ENCODE data around the gene IFI35. TPM values are rescaled to one million over a fixed set of nuclear protein-coding genes. Genes with fewer than 3 reads are reported as not detected.
"Not testable (repeated sequence)": the region's sequence is repeated elsewhere in the genome, so short reads cannot be mapped to it uniquely, and the experiment has no call there.

Gene IFI35
- total RNA-seq = 100 to 1,000 TPM; 125 to 175 TPM

DNA sequence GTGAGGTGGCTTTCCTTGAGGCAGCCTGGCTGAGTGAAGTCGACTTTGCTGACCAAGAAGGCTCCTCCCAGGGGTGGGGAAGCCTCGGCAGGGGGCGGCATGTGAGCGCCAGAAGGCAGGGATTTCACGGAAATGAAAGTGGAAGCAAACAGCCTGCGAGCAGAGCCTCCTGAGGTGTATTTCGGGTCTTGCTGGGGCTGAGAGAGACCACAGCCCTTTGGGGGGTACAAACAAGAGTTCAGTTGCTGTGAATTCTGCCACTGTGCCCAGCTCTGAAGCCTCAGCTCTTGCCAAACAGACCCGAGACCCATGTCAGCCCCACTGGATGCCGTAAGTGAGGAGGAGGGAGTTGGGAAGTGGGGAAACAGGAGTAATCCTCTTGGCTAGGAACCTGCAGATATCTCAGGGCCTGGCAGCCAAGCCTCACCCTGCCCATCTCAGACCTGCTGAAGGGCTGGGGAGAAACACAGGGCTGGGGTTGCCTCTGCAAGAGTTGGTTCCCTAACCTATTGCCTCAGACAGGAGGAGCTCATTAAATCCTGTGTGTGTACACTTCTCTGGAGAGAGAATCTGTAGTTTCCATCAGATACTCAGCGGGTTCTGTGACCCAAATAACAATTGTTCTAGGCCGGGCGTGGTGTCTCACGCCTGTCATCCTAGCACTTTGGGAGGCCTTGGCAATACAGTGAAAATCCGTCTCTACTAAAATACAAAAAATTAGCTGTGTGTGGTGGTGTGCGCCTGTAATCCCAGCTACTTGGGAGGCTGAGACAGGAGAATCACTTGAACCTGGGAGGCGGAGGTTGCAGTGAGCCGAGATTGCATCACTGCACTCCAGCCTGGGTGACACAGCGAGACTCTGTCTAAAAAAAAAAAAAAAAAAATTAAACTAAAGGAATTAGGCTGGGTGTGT, at the start of gene IFI35:
Gene IFI35 (plus strand): TSS at position 146 of the 913 bp plus-strand sequence. CDS start 164 bp downstream, at position 310.
- Mint-ChIP-seq H3K27me3 (no peaks in the 10 kb centered on the region), H3K27ac (peak within 1 kb of the TSS; percentile 100), H3K36me3 (peaks cover 43% of the 10 kb centered on the region), H3K4me3 (peak within 1 kb of the TSS; percentile 99), H3K4me1 (peaks cover 29% of the 10 kb centered on the region), H3K9me3 (ENCODE audit: low read depth) (no peaks in the 10 kb centered on the region)
- ATAC-seq (peak; percentile 99), DNase-seq (peak; percentile 95)
- CTCF ChIA-PET = interaction anchor here (0.6 to 4.1 kb wide), 11 partner anchors 8 to 361 kb away, joined by 3 to 41 read pairs (median 3); partner anchors contain the start of genes RPL27 and VAT1

DNA sequence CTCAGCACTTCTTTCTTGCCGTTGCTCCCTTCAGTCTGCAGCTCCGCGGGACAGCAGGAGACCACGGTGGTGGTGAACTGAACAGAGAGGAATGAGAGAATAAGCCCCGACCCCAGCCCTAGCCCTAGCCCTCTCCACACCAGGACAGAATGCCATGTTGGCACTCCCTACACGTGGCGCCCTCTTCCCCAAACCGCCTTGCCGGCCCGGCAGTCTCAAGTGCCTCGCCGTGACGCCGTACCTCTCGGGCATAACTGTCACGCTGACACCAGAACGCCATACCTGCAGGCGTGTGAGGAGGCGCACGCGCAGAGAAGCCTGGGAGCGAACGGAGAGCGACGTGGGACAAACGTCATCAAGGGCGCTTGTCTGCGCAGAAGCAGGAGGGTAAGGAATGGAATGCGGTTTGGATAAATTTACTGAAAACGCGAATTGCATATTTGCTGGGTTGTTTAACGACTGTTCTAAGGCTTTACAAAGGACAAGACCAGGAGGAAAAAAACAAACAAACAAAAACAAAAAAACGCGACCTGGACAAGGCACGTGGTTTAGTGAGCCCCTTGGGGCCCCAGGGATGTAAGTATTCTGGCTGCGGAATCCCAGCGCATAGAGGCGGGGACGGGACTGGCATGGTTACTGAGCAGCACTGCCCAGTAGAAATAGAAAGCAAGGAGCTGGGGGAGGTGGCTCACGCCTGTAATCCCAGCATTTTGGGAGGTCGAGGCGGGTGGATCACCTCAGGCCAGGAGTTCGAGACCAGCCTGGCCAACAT, 42.2 kb upstream of the IFI35 start, which contains the start of gene AARSD1:
Gene AARSD1 (minus strand): TSS at position 294 of the 772 bp plus-strand sequence. CDS start 14 bp downstream, at position 280.
- Mint-ChIP-seq H3K27ac (peak within 1 kb of the TSS; percentile 93), H3K4me3 (peak within 1 kb of the TSS; percentile 91), H3K36me3 (peaks cover 27% of the 10 kb centered on the region), H3K27me3 (no peaks in the 10 kb centered on the region), H3K9me3 (ENCODE audit: low read depth) (no peaks in the 10 kb centered on the region), H3K4me1 (peaks cover 18% of the 10 kb centered on the region)
- peak; percentile 95 for DNase-seq
- peak; percentile 99 for ATAC-seq
- CTCF ChIA-PET = interaction anchor here (0.6 to 1.6 kb wide), 5 partner anchors 24 to 435 kb away, joined by 3 to 5 read pairs (median 4); partner anchors contain the start of gene RPL27

DNA sequence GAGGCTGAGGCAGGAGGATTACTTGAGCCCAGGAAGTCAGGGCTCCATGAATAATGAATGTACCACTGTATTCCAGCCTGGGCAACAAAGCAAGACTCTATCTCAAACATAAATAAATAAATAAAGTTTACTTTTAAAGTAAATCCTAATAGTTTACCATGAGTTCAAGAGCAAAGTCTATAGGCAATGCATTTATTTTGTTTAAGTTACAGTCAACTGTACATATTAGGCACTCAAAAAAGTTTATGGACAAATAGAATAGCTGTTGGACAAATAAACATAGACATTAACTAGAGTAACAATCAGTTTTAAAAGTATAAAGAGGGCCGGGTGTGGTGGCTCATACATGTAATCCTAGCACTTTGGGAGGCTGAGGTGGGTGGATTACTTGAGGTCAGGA, 38.7 kb upstream of the IFI35 start:
- H3K9me3 Mint-ChIP-seq (ENCODE audit: low read depth) = no peaks in the 10 kb centered on the region
- peaks cover 13% of the 10 kb centered on the region for H3K4me1 Mint-ChIP-seq
- ATAC-seq = no peak
- no peak overlapping the region for H3K27ac Mint-ChIP-seq
- peaks cover 8% of the 10 kb centered on the region for H3K36me3 Mint-ChIP-seq
- H3K4me3 Mint-ChIP-seq = no peak overlapping the region
- no peak for DNase-seq
- H3K27me3 Mint-ChIP-seq = no peaks in the 10 kb centered on the region
- CTCF ChIA-PET = no interaction called here

DNA sequence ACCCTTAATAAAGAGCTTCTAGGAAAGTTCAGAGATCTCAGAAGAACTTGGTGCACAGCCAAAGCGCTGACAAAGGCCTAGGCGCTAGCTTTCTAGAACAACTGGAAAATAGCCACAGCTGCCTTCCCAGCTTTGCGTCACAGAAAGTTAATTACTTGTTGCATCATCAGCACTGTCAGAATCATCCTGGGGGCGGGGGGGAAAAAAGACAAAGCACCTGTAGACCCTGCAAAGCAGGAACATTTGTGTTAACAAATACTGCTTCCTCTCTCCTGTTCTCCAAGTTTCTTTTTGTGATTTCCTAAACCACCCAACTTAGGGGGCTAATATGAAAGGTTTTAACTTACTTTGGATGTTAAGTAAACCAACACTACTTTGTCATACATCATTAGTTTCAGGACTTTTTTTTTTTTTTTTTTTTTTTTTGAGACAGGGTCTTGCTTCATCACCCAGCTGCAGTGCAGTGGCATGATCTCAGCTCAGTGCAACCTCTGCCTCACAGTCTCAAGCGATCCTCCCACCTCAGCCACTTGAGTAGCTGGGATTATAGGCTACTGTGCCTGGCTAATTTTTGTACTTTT, 37.5 kb upstream of the IFI35 start:
- Mint-ChIP-seq H3K4me1 (peaks cover 6% of the 10 kb centered on the region), H3K27ac (no peak overlapping the region)

DNA sequence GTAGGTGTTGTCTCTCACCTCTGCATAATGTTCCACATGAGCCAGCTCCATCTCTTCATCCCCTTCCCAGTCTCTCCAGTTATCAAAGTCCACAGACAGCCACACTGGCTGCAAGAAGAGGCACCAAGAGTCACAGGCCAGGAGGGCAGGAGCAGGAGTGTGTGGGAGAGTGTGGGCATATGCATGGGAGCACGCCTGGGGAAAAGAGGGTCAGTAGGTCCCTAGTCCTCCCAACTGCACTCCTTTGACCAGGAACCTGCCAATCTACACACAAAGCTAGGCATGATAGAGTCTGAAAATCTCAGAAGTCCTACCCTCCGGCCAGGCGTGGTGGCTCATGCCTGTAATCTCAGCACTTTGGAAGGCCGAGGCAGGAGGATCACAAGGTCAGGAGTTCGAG, 35.0 kb upstream of the IFI35 start:
- no peak overlapping the region for H3K4me3 Mint-ChIP-seq
- ATAC-seq (no peak), DNase-seq (no peak)
- no peaks in the 10 kb centered on the region for H3K9me3 Mint-ChIP-seq (ENCODE audit: low read depth)
- H3K4me1 Mint-ChIP-seq = no peaks in the 10 kb centered on the region
- no peaks in the 10 kb centered on the region for H3K36me3 Mint-ChIP-seq
- H3K27ac Mint-ChIP-seq = no peak overlapping the region
- H3K27me3 Mint-ChIP-seq = no peaks in the 10 kb centered on the region
- CTCF ChIA-PET = interaction anchor here (1.2 kb wide), 1 partner anchor 32 kb away, joined by 3 read pairs; no protein-coding TSS in a partner anchor

More for the DNA sequence above, 37.5 kb upstream of the IFI35 start:
- CTCF ChIA-PET = interaction anchor here (0.7 to 1.8 kb wide), 2 partner anchors 29 to 142 kb away, joined by 3 to 6 read pairs; partner anchors contain the start of gene RPL27
- Mint-ChIP-seq H3K27me3 (no peaks in the 10 kb centered on the region), H3K4me3 (no peak overlapping the region), H3K36me3 (peaks cover 3% of the 10 kb centered on the region), H3K9me3 (ENCODE audit: low read depth) (no peaks in the 10 kb centered on the region)
- ATAC-seq (no peak), DNase-seq (no peak)

DNA sequence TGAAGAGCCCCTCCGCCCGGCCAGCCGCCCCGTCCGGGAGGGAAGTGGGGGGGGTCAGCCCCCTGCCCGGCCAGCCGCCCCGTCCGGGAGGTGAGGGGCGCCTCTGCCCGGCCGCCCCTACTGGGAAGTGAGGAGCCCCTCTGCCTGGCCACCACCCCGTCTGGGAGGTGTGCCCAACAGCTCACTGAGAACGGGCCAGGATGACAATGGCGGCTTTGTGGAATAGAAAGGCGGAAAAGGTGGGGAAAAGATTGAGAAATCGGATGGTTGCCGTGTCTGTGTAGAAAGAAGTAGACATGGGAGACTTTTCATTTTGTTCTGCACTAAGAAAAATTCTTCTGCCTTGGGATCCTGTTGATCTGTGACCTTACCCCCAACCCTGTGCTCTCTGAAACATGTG, 33.3 kb upstream of the IFI35 start:
- H3K9me3 Mint-ChIP-seq (ENCODE audit: low read depth); ATAC-seq; H3K27ac Mint-ChIP-seq; H3K27me3 Mint-ChIP-seq; H3K4me1 Mint-ChIP-seq; H3K4me3 Mint-ChIP-seq; H3K36me3 Mint-ChIP-seq; DNase-seq; CTCF ChIA-PET: not testable (repeated sequence)

DNA sequence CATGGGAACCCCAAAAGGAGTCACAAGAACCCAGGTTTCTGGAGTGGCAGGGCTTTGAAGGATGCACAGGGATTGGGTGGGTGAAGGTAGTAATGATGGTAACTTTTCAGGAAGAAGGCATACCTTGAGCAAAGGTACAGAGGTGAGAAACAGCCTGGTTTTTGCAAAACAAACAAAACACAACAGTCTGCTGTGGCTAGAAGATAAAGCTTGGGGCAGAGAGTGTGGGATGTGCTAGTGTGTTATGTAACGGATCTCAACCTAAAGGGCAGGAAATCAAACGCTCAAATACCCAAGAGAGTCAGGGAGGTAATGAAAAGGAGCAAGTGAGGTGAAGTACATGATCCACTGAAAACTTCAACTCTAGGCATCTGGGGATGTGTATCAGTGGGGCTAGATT, 31.3 kb upstream of the IFI35 start:
- CTCF ChIA-PET = no interaction called here
- no peak for ATAC-seq
- no peak for DNase-seq
- no peaks in the 10 kb centered on the region for H3K9me3 Mint-ChIP-seq (ENCODE audit: low read depth)
- H3K27me3 Mint-ChIP-seq = no peaks in the 10 kb centered on the region
- no peaks in the 10 kb centered on the region for H3K36me3 Mint-ChIP-seq
- no peak overlapping the region for H3K27ac Mint-ChIP-seq
- H3K4me3 Mint-ChIP-seq = no peak overlapping the region
- H3K4me1 Mint-ChIP-seq = peaks cover 11% of the 10 kb centered on the region

DNA sequence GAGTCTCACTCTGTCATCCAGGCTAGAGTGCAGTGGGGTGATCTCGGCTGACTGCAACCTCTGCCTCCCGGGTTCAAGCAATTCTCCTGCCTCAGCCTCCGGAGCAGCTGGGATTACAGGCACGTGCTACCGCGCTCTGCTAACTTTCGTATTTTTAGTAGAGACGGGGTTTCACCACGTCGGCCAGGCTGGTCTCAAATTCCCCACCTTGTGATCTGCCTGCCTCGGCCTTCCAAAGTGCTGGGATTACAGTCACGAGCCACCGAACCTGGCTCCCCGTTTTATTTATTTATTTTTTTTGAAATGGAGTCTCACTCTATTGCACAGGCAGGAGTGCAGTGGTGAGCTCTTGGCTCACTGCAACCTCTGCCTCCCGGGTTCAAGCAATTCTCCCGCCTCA, 30.9 kb upstream of the IFI35 start:
- ATAC-seq; H3K27ac Mint-ChIP-seq; DNase-seq; H3K36me3 Mint-ChIP-seq; H3K9me3 Mint-ChIP-seq (ENCODE audit: low read depth); CTCF ChIA-PET; H3K27me3 Mint-ChIP-seq; H3K4me3 Mint-ChIP-seq: not testable (repeated sequence)
- H3K4me1 Mint-ChIP-seq = peaks cover 13% of the 10 kb centered on the region

DNA sequence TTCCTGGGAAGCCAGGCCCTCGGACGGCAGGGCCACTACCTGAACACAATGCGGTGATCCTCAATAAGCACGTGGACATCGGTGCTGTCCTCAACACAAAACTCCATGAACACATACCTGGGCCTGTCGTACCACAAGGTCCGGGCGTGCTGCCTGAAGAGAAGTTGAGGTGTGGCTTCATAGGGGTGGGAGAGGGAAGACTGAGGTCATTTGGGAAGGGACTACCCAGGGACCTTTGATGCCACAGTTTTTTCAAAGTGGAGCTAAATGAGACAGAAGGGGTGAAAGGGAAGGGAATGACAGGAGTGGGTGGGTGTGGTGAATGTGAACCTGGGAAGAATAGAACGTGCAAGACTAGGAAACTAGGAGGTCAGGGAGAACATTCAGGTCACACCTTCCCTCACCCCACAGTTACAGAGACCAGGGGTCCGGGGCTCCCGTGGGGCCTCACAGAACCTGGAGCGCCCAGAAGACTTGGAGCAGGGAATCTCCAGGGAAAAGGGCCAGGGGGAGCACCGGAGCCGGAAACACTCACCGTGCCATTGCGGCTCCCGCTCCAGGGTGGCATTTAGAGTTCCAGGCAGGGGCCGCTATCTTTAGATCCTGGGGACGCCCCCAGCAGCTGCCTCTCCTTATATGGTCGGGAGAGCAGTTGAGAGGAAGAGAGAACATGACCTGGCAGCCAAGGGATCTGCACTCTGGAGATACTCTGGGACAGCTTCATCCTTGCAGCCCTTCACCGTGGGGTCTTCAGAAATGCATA, 26.9 kb upstream of the IFI35 start, which contains the start of gene PTGES3L:
Gene PTGES3L (minus strand): TSS at position 570 of the 763 bp plus-strand sequence. CDS start 27 bp downstream, at position 543.
- ATAC-seq = peak; percentile 44
- H3K27ac Mint-ChIP-seq = peak within 1 kb of the TSS; percentile 97
- no peaks in the 10 kb centered on the region for H3K27me3 Mint-ChIP-seq
- H3K9me3 Mint-ChIP-seq (ENCODE audit: low read depth) = no peaks in the 10 kb centered on the region
- peaks cover 15% of the 10 kb centered on the region for H3K36me3 Mint-ChIP-seq
- H3K4me3 Mint-ChIP-seq = peak within 1 kb of the TSS; percentile 100
- peak; percentile 56 for DNase-seq
- CTCF ChIA-PET = interaction anchor here (0.7 to 3.4 kb wide), 2 partner anchors 9 to 19 kb away, joined by 3 to 26 read pairs; partner anchors contain the start of gene RPL27
- peaks cover 32% of the 10 kb centered on the region for H3K4me1 Mint-ChIP-seq

DNA sequence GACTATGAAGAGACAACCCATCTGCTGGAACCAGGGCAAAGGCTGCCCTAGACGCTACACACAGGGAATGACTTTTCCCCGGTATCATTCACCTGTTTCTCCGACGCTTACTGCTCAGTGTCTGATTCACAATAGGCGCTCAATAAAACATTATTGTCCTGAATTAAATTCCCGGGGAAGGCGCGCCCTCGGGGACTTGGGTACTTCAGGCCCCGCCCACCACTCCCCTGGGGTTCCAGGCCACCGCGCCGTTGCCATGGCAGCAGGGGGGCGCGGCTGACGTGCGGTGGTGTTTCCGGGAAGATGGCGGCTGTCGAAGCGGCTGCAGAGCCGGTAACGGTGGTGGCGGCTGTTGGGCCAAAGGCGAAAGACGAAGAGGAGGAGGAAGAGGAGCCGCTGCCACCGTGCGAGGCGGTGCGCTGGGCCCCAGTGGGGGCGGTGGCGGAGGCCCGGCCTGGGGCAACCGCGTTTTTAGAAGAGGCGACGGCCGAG, 26.3 kb upstream of the IFI35 start, which contains the start of gene RUNDC1:
Gene RUNDC1 (plus strand): TSS at position 292 of the 492 bp plus-strand sequence. CDS start 12 bp downstream, at position 304.
- ATAC-seq (peak; percentile 83), DNase-seq (peak; percentile 94)
- CTCF ChIA-PET = interaction anchor here (3.4 kb wide), 1 partner anchor 18 kb away, joined by 26 read pairs; the partner anchor contains the start of gene RPL27
- peak within 1 kb of the TSS; percentile 97 for H3K27ac Mint-ChIP-seq
- peak within 1 kb of the TSS; percentile 100 for H3K4me3 Mint-ChIP-seq
- H3K9me3 Mint-ChIP-seq (ENCODE audit: low read depth) = no peaks in the 10 kb centered on the region
- H3K27me3 Mint-ChIP-seq = no peaks in the 10 kb centered on the region
- H3K4me1 Mint-ChIP-seq = peaks cover 37% of the 10 kb centered on the region
- H3K36me3 Mint-ChIP-seq = peaks cover 19% of the 10 kb centered on the region

DNA sequence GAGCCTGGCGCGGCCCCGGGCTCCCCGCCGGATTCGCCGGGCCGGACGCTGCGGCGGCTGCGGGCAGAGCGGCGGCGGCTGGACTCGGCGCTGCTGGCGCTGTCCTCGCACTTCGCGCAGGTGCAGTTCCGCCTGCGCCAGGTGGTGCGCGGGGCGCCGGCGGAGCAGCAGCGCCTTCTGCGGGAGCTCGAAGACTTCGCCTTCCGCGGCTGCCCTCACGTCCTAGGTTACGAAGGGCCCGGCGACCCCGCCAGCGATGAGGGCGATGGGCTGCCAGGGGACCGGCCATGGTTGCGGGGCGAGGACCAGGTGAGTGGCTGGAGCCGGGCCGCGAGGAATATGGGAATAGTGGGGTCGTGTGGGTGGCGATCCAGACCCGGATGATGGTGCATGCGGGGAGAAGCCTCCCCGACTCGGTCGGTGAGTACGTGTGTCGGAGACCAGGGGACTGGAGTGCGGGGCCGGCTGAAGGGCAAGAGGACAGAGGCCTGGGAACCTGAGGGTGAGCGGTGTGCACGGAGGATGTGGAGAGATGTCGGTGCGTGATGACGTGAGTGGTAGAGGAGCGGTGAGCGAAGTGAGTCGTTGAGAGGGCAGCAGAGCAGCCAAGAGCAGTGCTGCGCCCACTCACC, 25.7 kb upstream of the IFI35 start:
- peaks cover 24% of the 10 kb centered on the region for H3K36me3 Mint-ChIP-seq
- H3K27me3 Mint-ChIP-seq = no peaks in the 10 kb centered on the region
- H3K4me3 Mint-ChIP-seq = peak overlapping the region; percentile 100
- no peaks in the 10 kb centered on the region for H3K9me3 Mint-ChIP-seq (ENCODE audit: low read depth)
- peak overlapping the region; percentile 97 for H3K27ac Mint-ChIP-seq
- H3K4me1 Mint-ChIP-seq = peaks cover 41% of the 10 kb centered on the region
- CTCF ChIA-PET = interaction anchor here (3.4 kb wide), 1 partner anchor 17 kb away, joined by 26 read pairs; the partner anchor contains the start of gene RPL27
- ATAC-seq (peak; percentile 77), DNase-seq (peak; percentile 87)

All from activated CD8-positive, alpha-beta memory T cell treated with anti-CD3 and anti-CD28 coated beads, Interleukin-2, amount 10 ng/mL, durations not matched to agents 7 days and 5 days (primary cell).